ENCODE results near the gene NPVF. TPM values are rescaled to one million over a fixed set of nuclear protein-coding genes. Genes with fewer than 3 reads are reported as not detected.

Gene NPVF, protein sequence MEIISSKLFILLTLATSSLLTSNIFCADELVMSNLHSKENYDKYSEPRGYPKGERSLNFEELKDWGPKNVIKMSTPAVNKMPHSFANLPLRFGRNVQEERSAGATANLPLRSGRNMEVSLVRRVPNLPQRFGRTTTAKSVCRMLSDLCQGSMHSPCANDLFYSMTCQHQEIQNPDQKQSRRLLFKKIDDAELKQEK
- not detected in 2 replicates for total RNA-seq (2014; rRNA removed; shearing (Covaris generic))

DNA sequence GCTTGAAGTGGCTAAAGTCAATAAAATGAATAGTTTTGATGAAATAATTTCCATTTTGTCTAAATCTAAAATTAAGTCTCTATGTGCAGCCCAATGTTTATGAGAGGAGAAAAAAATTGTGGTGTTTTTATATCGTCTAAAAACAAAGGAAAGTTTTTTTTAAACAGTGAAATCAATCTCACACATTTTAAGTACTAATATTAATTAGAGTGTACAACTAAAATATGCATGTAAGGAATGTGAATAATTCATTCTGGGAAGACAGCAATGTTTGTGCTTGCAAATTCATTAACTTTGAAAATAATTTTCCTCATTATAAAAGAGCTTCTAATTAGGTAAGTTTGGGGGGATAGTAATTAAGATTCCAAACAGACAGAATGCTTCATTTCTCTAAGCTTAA is at the start of gene NPVF:
Gene NPVF, minus strand, starts transcription at position 101 of the 400 bp plus-strand sequence. Its CDS starts 47 bp downstream, at position 54.
- DNase-seq: no peak
- no peak within 1 kb of the TSS for H3K27ac ChIP-seq
- H3K36me3 ChIP-seq: no peaks in the 10 kb centered on the region

DNA sequence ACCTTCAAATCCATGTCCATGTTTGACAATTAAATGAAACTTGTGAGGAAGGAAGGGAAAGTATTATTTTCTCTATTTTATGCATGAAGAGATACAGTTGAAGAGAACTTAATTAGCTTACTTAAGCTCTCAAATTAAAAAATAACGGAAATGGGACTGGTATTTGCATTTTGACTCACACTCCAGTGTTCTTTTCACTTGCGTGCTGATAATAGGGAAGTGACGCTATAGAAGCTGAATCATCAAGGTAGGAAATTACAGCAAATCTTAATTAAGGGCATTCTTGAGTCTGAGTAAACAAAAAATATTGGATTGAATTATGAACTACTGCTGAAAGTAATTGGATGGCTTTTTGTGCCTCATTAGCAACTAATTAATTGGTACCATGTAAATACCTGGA is 44.0 kb upstream of the NPVF start:
- Histone ChIP-seq H3K36me3 (no peaks in the 10 kb centered on the region), H3K9me3 (replicated peaks) (peaks cover 3% of the 10 kb centered on the region; the same call in 1 of the 2 replicates), H3K4me3 (no peak overlapping the region), H3K4me1 (peaks cover 4% of the 10 kb centered on the region; the same call in 1 of the 2 replicates), H3K27ac (no peak overlapping the region), H3K27me3 (peaks cover 4% of the 10 kb centered on the region; the same call in 1 of the 2 replicates)
- no peak for DNase-seq

More for the DNA sequence above, at the start of gene NPVF:
- no peaks in the 10 kb centered on the region for H3K9me3 ChIP-seq (replicated peaks)
- H3K4me3 ChIP-seq: no peak within 1 kb of the TSS
- peaks cover 4% of the 10 kb centered on the region; the same call in 1 of the 2 replicates for H3K4me1 ChIP-seq
- peaks cover 10% of the 10 kb centered on the region; the same call in 1 of the 2 replicates for H3K27me3 ChIP-seq

DNA sequence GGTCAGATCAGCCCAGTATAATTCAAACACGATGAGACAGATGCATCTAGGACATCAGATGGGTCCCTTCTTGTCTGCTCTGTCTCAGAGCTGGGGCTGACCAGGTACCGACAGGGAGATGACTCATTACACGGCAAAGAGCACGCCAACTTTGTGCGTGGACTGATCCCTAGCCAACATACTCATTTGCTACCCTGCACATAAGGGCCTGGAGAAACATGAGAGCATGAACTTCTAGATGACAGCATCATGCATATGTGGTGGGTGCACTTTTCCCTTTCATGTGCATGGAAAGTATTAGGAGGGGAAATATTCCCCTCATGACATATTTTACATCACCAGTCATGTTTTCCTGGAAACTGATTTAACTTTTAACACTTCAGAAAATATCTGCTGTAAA is 35.1 kb upstream of the NPVF start:
- H3K4me3 ChIP-seq: no peak overlapping the region
- no peaks in the 10 kb centered on the region for H3K9me3 ChIP-seq (replicated peaks)
- no peak overlapping the region for H3K27ac ChIP-seq
- peaks cover 35% of the 10 kb centered on the region for H3K4me1 ChIP-seq
- no peaks in the 10 kb centered on the region for H3K27me3 ChIP-seq
- H3K36me3 ChIP-seq: no peaks in the 10 kb centered on the region
- no peak for DNase-seq

DNA sequence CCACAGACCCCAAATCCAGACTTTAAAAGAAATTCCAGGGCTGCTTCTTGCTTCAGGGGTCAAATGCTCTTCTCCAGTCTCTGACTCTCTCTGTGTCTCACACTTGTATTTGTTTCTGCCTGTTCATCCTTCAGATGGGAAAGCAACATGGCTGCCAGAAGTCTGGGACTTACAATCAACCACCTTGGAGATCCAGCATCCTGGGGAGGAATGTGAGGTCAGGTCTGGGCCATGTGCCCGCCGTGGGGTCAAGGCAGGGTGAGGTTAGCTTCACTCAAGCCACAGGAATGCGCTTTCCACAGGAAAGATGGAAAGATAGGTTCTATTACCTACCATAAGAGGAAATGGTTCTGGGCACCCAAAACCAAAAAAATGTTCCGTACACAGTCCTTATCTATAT is 34.3 kb upstream of the NPVF start:
- peak; percentile 66 to 76 for DNase-seq
- no peaks in the 10 kb centered on the region for H3K27me3 ChIP-seq
- H3K27ac ChIP-seq: no peak overlapping the region
- no peaks in the 10 kb centered on the region for H3K36me3 ChIP-seq
- peaks cover 35% of the 10 kb centered on the region for H3K4me1 ChIP-seq
- no peaks in the 10 kb centered on the region for H3K9me3 ChIP-seq (replicated peaks)
- H3K4me3 ChIP-seq: no peak overlapping the region

DNA sequence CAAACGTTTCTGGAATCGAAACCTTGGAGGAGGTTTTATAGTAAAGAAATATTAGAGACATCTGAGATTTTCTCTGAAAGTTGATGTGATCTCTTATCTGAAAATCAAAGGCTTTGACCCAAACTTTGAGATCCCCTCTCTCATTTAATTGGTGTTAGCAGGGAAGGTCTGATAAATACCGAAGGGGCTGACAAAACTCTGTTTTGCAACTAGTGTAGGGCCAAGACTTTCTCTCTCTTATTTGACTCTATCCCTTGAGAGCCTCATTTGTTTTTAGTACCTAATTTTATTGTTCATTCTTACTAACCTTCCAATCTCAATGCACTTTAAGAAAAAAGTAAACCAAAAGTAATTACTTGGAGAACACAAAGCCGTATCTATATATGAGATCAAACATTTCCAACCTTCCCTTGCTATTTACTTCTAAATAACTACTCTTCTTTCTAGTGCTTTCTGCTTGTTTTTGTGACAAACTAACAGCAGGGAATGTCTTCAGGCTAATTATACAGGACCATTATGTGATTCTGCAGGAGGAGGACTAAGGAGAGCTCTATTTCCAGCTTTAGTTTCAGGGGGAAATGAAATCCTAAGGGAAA is 33.4 kb upstream of the NPVF start:
- no peak overlapping the region; the same call in 1 of the 2 replicates for H3K27ac ChIP-seq
- no peak for DNase-seq
- peaks cover 35% of the 10 kb centered on the region for H3K4me1 ChIP-seq
- no peaks in the 10 kb centered on the region for H3K27me3 ChIP-seq
- H3K4me3 ChIP-seq: no peak overlapping the region
- no peaks in the 10 kb centered on the region for H3K9me3 ChIP-seq (replicated peaks)
- H3K36me3 ChIP-seq: no peaks in the 10 kb centered on the region

DNA sequence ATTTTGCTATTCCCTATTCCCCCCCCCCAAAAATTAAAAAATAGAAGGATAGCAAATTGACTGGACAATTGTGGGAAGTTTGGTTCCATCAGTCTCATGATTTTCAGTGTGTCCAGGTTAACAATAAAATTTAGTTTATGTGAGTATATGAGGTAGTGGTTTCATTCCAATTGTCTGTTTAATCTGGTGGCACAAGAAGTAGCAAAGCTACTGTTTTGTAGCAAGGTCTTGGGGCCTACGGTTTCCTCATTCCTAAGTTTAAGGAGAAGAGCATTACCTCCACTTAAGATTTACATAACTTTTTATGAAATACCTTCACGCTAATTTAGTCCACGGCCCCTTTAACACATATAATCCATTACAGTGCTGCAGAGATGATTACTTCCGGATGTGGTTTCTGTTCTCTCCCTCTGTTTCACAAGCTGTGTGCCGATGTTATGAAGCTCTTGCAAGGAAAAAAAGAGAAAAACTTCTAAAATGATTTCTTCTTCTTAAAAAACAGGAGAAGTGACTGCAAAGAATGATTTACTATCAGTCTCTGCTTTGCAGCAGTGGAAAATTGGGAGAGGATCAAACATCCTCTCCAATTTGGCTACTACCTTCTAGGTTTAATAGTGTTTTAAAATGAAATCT is 32.7 kb upstream of the NPVF start:
- Histone ChIP-seq H3K4me3 (no peak overlapping the region), H3K27ac (peak overlapping the region; percentile 19; the same call in 1 of the 2 replicates), H3K9me3 (replicated peaks) (no peaks in the 10 kb centered on the region), H3K4me1 (peaks cover 35% of the 10 kb centered on the region), H3K27me3 (no peaks in the 10 kb centered on the region), H3K36me3 (no peaks in the 10 kb centered on the region)
- peak; percentile 15 to 65 for DNase-seq

DNA sequence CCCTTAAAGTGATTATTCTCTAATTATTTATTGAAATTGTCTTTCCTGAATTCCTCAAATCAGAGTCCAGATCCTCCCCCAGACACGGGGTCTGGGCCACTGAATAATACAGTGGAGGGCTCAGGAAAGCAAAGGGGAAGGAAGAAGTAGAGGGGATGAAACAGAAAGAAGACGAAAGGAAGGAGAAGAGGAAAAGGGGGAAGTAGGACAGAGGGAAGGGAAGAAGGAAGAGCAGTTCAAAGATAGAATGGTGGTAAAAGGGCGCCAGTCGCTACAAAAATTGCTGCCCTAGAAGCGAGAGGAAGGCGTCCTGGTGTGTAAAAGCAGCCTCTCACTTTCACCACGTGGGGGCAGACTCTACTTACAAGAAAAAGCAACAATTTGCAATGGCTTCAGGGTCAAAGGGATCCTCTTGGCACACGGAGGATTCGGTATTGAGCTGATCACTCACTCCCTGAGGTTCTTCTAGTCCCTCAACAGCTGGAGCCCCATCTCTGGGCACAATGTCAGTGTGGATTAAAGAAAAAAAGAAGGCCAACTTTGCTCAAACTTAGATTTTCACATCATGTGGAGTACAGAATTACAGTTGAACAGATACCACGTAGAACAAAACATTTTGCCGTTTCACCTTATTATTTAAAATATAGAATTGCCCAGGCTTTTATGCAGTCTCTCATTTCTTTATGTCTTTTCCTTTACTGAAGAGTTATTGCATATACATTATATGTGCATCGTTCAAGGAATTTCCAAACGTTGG is 31.4 kb upstream of the NPVF start:
- Histone ChIP-seq H3K27me3 (no peaks in the 10 kb centered on the region), H3K4me3 (no peak overlapping the region), H3K9me3 (replicated peaks) (no peaks in the 10 kb centered on the region), H3K36me3 (no peaks in the 10 kb centered on the region), H3K27ac (no peak overlapping the region), H3K4me1 (peaks cover 35% of the 10 kb centered on the region)
- DNase-seq: peak; percentile 78 to 95

DNA sequence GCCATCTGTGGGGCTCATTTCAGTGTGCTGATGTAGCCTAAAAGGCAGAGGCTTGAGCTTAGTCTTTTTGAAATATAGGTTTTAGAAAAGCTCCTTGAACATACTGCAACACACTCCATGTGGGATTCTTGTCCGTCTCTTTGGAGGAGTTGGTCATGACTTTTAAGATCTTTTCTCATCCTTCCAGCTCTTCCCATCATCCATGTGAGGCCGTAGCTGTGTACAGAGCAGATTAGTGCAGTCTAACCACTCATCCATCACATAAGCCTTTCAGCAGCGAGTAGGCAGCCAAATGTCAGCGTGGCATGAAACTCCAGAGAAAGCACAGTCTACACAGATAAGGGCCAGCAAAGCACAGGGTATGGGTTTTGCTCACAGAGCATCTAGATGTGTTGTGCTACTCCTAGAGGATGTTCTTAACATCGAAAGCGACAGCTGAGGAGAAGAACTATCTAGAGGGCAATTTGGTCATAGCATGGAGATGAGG is 28.1 kb upstream of the NPVF start:
- no peaks in the 10 kb centered on the region for H3K27me3 ChIP-seq
- H3K27ac ChIP-seq: no peak overlapping the region
- H3K9me3 ChIP-seq (replicated peaks): no peaks in the 10 kb centered on the region
- peaks cover 15% of the 10 kb centered on the region for H3K4me1 ChIP-seq
- H3K36me3 ChIP-seq: no peaks in the 10 kb centered on the region
- DNase-seq: no peak
- H3K4me3 ChIP-seq: no peak overlapping the region

DNA sequence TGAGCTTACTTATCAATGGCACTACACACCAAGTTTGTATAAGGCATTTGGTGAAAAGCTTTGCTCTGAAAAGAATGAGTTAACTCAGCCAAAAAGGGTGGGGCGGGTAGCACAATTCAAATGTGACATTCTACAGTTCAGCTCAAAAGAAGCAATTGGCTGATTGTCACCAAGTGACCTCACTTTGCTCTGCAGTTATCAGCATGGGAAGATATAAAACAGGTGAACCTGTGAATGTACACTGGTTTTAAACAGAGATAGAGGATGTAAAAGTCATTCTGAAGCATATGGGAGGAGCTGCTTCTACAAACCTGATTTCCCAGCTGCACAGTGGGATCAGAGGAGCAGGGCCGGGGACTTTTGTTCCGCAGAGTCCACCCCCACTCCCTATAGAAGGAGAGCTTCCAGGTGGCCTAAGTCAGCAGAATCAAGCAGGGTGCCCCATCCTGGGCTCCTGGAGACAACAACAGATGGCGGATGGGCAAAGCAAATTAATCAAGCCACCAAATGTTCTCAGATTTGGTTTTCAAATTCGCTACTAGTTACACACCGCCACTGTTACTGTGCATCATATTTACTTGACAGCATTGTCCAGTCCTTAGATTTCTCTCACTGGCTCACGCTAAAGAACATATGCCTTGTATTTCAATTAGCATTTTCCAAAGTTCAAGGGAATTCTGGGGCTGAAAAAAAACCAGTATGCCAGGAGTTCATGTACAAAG is 27.5 kb upstream of the NPVF start:
- DNase-seq: no peak
- no peak overlapping the region for H3K27ac ChIP-seq
- no peaks in the 10 kb centered on the region for H3K9me3 ChIP-seq (replicated peaks)
- H3K4me1 ChIP-seq: peaks cover 9% of the 10 kb centered on the region
- no peaks in the 10 kb centered on the region for H3K27me3 ChIP-seq
- no peaks in the 10 kb centered on the region for H3K36me3 ChIP-seq
- no peak overlapping the region for H3K4me3 ChIP-seq

DNA sequence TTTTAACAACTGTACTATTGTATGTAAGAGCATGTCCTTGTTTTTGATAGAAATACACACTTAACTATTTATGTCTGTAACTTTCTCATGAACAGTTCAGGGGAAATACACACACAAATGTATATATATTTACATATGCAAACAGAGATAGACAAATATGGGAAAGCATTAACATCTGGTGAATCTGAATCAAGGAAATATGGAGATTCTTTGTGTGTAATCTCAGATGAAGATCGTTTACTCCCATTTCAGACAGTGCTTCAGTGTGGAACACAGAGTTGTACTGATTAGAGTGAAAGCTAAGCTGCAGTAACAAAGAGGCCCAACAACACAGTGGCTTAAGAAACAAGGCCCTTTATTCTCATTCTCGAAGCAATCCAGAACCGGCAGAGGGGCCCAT is 26.3 kb upstream of the NPVF start:
- H3K27ac ChIP-seq: no peak overlapping the region
- H3K4me1 ChIP-seq: no peaks in the 10 kb centered on the region
- H3K36me3 ChIP-seq: no peaks in the 10 kb centered on the region
- no peak for DNase-seq
- no peaks in the 10 kb centered on the region for H3K9me3 ChIP-seq (replicated peaks)
- no peaks in the 10 kb centered on the region for H3K27me3 ChIP-seq
- no peak overlapping the region for H3K4me3 ChIP-seq

DNA sequence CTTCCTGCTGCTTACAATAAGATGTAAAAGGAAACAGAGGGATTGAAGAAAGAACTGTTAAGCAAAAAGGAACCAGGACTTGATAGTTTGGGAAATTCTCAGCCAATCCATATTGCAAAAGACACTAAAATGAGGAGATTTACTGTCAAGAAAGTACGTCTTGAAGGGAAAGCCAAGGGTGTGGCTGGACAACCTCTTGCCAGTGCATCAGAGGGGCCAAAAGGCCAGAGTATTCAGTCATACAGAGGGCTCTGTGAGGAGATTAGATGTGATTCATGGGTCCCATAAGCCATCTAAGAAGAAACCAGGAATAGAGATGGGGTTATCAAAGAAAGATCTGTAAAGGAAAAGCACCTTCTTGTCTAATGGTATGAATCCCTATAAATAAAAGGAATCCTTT is 25.4 kb upstream of the NPVF start:
- Histone ChIP-seq H3K27me3 (no peaks in the 10 kb centered on the region), H3K36me3 (no peaks in the 10 kb centered on the region), H3K9me3 (replicated peaks) (no peaks in the 10 kb centered on the region), H3K27ac (no peak overlapping the region), H3K4me3 (no peak overlapping the region), H3K4me1 (no peaks in the 10 kb centered on the region)
- no peak for DNase-seq

DNA sequence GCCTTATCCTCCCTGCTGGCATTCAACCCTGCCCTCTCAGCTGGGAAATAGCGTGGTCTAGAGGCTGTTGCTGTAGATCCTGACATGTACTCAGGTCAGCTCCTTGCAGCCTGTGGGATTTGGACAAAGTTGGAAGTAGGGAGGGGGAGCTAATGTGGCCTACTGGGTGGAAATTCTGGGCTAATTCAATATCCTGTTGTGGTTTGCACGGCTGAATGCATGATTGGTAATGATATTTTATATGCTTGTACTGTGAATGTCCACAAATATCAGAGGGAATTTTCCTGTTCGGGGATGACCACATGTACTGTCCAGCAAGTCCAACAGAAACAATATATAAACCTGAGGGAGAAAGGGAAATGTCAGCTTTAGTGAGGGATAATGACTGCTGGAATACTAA is 22.1 kb upstream of the NPVF start:
- no peaks in the 10 kb centered on the region for H3K9me3 ChIP-seq (replicated peaks)
- H3K4me1 ChIP-seq: no peaks in the 10 kb centered on the region
- no peak for DNase-seq
- no peak overlapping the region for H3K4me3 ChIP-seq
- no peaks in the 10 kb centered on the region; the same call in 1 of the 2 replicates for H3K27me3 ChIP-seq
- no peak overlapping the region for H3K27ac ChIP-seq
- H3K36me3 ChIP-seq: no peaks in the 10 kb centered on the region

DNA sequence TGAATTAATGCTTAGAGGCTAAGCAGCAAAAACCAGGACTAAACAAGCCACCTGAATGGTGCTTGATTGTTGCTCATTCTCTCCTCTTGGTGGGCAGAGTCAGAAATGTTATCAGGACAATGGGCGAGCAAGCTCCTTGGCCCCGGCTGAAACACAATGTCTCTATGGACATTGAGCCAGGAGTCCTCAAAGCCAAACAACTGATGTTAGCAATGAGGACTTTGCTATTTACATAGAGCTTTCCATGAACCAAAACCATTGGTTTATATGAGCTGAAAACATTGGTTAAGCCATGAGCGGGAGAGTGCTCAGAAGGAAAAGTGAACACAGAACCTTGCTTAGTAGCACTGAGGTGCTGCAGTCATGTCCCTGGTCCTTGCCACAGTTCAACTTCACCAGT is 21.5 kb upstream of the NPVF start:
- DNase-seq: no peak
- Histone ChIP-seq H3K4me1 (no peaks in the 10 kb centered on the region), H3K4me3 (no peak overlapping the region), H3K27me3 (no peaks in the 10 kb centered on the region; the same call in 1 of the 2 replicates), H3K27ac (no peak overlapping the region), H3K9me3 (replicated peaks) (no peaks in the 10 kb centered on the region), H3K36me3 (no peaks in the 10 kb centered on the region)

DNA sequence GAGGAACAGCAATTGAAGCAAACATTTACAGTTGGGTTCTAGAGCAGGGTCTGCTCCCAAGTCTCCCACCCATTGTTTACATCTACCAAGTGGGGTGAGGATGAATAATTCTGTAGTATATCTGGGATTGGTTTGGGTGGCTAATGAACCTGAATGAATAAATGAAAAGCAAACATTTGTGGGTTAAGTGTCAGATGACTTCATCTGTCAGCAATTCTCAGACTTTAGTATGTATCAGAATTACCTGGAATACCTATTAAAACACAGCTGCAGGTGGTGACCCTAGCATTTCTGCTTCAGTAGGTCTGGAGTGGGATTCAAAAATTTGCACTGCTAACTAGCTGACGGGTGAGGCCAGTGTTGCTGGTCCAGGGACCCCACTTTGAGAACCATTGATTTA is 18.0 kb upstream of the NPVF start:
- H3K27ac ChIP-seq: no peak overlapping the region
- DNase-seq: no peak

More for the DNA sequence above, 18.0 kb upstream of the NPVF start:
- H3K4me3 ChIP-seq: no peak overlapping the region
- no peaks in the 10 kb centered on the region; the same call in 1 of the 2 replicates for H3K27me3 ChIP-seq
- no peaks in the 10 kb centered on the region for H3K36me3 ChIP-seq
- H3K4me1 ChIP-seq: no peaks in the 10 kb centered on the region
- no peaks in the 10 kb centered on the region for H3K9me3 ChIP-seq (replicated peaks)
